Osteocyte (in vitro differentiated cells): ENCODE data around the gene FBXO10. TPM values are rescaled to one million over a fixed set of nuclear protein-coding genes. Genes with fewer than 3 reads are reported as not detected.

Experiments used
- DNase-seq: peaks from one replicate; pipeline ENCODE4 v3.0.0; 2021; ENCODE audit warnings: mixed read lengths; ENCODE audit not compliant: unreplicated experiment; ENCODE audit errors: extremely low spot score
- H3K27ac Mint-ChIP-seq: one replicate; pipeline ENCODE4 v1.8.0; 2021; ENCODE audit warnings: mild to moderate bottlenecking, mixed read lengths; ENCODE audit not compliant: unreplicated experiment
- H3K27me3 Mint-ChIP-seq: one replicate; pipeline ENCODE4 v1.8.0; 2021; ENCODE audit warnings: mixed read lengths; ENCODE audit not compliant: unreplicated experiment
- H3K36me3 Mint-ChIP-seq: one replicate; pipeline ENCODE4 v1.8.0; 2021; ENCODE audit warnings: mixed read lengths; ENCODE audit not compliant: unreplicated experiment
- H3K4me1 Mint-ChIP-seq: one replicate; pipeline ENCODE4 v1.8.0; 2021; ENCODE audit warnings: mixed read lengths; ENCODE audit not compliant: unreplicated experiment
- H3K4me3 Mint-ChIP-seq: one replicate; pipeline ENCODE4 v1.8.0; 2021; ENCODE audit warnings: mild to moderate bottlenecking, moderate library complexity, mixed read lengths; ENCODE audit not compliant: unreplicated experiment
- H3K9me3 Mint-ChIP-seq: one replicate; pipeline ENCODE4 v1.8.0; 2021; ENCODE audit warnings: mixed read lengths; ENCODE audit not compliant: unreplicated experiment
- total RNA-seq: library from RNA; stranded (reverse); gene quantifications from 2 replicates; pipeline ENCODE4 v1.2.1, GENCODE V29; 2021
- TF ChIP-seq, protein P1 (sequence below): fragments of 200-600 bp; sonication (generic); IDR thresholded peaks from 2 replicates; pipeline ENCODE4 v1.5.0; 2021; ENCODE audit warnings: antibody characterized with exemption, mild to moderate bottlenecking, moderate library complexity

Gene FBXO10
- total RNA-seq, 1 donor from 2014 or later, result 21.0 TPM

DNA sequence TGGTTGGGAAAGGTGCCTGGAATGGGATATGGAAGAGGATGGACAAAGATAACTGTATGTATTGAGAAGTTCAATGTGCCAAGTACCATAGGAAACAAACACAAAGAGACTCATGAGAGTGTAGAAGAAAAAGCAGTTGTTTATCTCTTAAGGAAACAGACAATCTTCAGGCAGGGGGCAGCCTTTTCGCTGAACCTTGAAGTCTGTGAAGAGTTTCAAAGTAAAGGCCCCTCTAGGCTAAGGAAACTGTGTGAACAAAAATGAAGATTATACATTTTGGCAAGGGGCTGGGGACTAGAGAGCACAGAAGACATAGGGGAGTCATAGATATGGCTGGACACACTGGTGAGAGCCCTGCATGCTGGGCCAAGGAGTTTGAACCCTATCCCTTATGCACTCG, 47.1 kb upstream of the FBXO10 start:
- H3K27me3 Mint-ChIP-seq, result peaks cover 53% of the 10 kb centered on the region
- DNase-seq, result no peak
- H3K27ac Mint-ChIP-seq, result no peak overlapping the region
- H3K36me3 Mint-ChIP-seq, result no peaks in the 10 kb centered on the region
- TF ChIP-seq, protein P1, sequence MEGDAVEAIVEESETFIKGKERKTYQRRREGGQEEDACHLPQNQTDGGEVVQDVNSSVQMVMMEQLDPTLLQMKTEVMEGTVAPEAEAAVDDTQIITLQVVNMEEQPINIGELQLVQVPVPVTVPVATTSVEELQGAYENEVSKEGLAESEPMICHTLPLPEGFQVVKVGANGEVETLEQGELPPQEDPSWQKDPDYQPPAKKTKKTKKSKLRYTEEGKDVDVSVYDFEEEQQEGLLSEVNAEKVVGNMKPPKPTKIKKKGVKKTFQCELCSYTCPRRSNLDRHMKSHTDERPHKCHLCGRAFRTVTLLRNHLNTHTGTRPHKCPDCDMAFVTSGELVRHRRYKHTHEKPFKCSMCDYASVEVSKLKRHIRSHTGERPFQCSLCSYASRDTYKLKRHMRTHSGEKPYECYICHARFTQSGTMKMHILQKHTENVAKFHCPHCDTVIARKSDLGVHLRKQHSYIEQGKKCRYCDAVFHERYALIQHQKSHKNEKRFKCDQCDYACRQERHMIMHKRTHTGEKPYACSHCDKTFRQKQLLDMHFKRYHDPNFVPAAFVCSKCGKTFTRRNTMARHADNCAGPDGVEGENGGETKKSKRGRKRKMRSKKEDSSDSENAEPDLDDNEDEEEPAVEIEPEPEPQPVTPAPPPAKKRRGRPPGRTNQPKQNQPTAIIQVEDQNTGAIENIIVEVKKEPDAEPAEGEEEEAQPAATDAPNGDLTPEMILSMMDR, result no peak
- no peaks in the 10 kb centered on the region for H3K4me1 Mint-ChIP-seq
- no peaks in the 10 kb centered on the region for H3K9me3 Mint-ChIP-seq
- no peak overlapping the region for H3K4me3 Mint-ChIP-seq

DNA sequence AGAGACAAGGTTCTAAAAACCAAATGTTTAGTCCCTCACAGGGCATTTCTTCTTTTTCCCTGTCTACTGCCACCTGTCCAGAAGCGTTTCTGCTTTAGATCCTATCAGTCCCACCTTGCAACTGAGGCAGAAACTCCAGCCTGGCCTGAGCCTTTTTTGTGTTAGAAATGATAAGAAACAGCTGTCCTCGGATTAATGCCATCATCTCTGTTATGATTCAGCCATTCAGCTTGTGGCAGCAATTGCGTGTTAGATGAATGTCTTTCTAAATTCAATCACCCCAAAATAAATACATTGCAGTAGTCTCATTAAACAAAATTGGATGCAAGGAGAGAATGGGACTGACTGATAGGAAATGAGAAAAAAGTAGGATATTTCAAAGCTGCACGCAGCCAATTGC, 46.3 kb upstream of the FBXO10 start:
- H3K4me3 Mint-ChIP-seq, result no peak overlapping the region
- no peak for DNase-seq
- no peaks in the 10 kb centered on the region for H3K36me3 Mint-ChIP-seq
- no peak overlapping the region for H3K27ac Mint-ChIP-seq
- no peaks in the 10 kb centered on the region for H3K4me1 Mint-ChIP-seq
- no peaks in the 10 kb centered on the region for H3K9me3 Mint-ChIP-seq
- TF ChIP-seq, protein P1, result no peak
- H3K27me3 Mint-ChIP-seq, result peaks cover 57% of the 10 kb centered on the region

DNA sequence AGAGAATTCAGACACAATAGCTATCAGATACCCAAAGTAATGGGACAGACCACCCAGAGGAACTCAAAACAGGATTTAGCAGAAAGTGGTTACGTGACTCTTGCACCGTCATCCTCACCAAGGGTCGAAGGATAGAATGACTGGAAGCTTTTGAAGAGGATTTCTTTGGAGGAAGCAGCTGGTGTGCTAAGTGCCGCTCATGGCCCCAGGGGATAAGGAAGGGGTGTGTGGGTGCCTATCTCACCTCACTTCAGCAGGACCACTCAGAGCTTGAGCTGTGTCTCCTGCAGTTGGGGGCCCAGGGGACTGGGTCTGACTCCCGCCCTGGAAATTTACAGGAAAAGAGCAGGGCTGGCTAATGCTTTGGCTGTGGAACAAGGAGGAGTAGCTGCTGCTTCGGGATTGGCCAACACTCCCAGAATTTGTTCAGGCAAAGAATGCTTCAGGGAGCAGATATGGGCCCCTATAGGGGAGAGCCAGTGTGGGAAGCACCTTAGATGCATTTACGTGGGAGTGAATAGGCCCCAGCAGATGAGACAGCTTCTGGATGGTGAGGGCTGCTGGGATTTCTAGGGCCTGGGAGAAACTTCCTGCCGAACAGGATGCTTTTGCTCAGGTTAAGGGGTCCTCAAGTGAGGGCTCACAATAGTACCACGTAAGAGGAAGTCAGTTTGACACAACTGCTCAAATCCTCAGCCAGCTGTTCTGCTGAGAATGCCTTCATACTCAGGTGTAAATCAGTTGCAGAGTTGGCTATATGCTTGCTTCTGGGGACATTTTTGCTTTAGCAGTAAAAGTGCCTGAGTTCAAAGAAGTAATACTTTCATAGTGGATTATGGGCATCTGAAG, 45.3 kb upstream of the FBXO10 start:
- TF ChIP-seq, protein P1, result no peak
- Mint-ChIP-seq H3K4me3 (no peak overlapping the region), H3K36me3 (no peaks in the 10 kb centered on the region), H3K27me3 (peaks cover 51% of the 10 kb centered on the region), H3K4me1 (no peaks in the 10 kb centered on the region), H3K27ac (no peak overlapping the region), H3K9me3 (no peaks in the 10 kb centered on the region)
- no peak for DNase-seq

DNA sequence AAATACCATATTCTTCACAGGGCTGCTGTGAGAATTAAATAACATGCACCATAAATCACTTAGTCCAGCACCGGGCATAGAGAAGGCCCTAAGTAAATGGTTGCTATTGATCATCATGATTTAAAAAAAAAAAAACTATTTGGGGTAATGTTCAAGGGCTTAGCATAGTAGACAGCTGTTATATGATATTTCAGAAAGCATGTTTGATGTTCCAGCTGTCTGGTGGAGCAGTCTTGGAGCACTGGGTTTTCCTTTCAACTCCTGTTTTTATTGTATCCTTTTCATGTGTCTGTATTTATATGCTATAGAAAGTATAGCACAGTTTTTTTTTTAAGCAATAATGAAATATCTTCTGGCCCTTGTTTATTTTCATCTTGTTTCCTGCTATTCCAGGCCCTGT, 44.2 kb upstream of the FBXO10 start:
- Mint-ChIP-seq H3K4me1 (no peaks in the 10 kb centered on the region), H3K36me3 (no peaks in the 10 kb centered on the region), H3K27me3 (peaks cover 48% of the 10 kb centered on the region), H3K27ac (no peak overlapping the region), H3K9me3 (no peaks in the 10 kb centered on the region), H3K4me3 (no peak overlapping the region)
- TF ChIP-seq, protein P1, result no peak
- DNase-seq, result no peak

DNA sequence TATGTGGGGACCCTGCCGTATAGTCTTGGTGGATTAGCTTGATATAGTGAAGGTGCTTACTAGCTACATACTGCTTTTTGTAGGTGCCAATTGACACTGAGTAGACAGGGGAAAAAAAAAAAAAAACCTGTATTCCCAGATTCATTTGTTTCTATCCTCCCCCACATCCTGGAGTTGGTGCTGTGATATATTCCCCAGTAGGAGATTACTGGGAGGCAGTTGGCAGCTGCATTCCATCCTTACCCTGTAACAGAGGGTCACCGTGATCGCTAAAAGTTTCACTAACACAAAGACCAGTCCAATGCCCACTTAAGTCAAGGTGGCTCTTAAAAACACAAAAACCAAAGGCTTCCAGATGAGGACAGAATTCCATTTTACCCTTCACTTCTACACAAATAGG, 43.6 kb upstream of the FBXO10 start:
- no peaks in the 10 kb centered on the region for H3K9me3 Mint-ChIP-seq
- TF ChIP-seq, protein P1, result no peak
- H3K36me3 Mint-ChIP-seq, result no peaks in the 10 kb centered on the region
- no peak overlapping the region for H3K27ac Mint-ChIP-seq
- no peaks in the 10 kb centered on the region for H3K4me1 Mint-ChIP-seq
- DNase-seq, result no peak
- H3K4me3 Mint-ChIP-seq, result no peak overlapping the region
- H3K27me3 Mint-ChIP-seq, result peaks cover 42% of the 10 kb centered on the region
